ENCODE measurements around the gene SEPTIN1. TPM values are rescaled to one million over a fixed set of nuclear protein-coding genes. Genes with fewer than 3 reads are reported as not detected.

Gene SEPTIN1
- total RNA-seq, 4 donors from 2014 or later: 0.39 to 1.2 (median 0.91) TPM; not detected in 1

DNA sequence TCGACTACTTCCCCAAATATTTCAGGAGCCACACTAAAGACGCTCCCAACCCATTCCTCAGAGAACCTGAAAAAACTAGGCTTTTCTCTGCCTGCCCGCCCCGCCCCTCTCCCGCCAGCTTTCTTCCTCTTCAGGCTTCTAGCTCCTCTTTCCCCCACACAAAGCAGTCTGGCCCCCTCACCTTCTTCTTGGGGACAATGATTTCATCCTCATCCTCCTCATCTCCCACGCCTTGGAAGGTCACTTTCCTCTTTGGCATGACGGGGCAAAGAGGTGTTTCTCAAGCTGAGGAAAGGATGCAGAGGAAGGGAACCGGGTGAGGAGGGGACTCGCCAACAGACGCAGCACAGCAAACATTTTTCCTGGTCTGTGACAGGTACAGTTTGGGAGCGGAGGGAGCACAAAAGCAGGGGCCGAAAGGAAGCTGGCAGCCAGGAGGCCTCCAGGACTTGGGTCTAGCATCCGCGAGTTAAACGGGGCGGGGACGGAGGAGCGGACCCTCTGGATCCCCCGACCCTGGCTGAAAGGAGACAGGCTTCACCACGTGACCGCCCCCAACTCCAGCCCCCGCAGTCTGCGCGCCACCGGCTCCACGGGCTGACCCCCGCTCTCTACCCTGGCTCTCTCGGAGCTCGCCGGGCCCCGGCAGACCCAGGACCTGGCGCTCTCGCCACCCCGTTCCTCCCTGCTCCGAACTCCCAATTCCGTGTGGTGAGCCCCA, 27.8 kb downstream of the SEPTIN1 start:
- H3K4me3 ChIP-seq (ENCODE audit: low read depth, poor library complexity, severe bottlenecking): peak overlapping the region; percentile 71
- DNase-seq (ENCODE audit: low spot score in 2 of 2): no peak
- intact Hi-C loops (cut with DNase I; ENCODE audit: low total_unique reads): no loop called here
- no peak for TF ChIP-seq POLR2A (IDR thresholded peaks at IDR 0.05)
- TF ChIP-seq, protein P1, sequence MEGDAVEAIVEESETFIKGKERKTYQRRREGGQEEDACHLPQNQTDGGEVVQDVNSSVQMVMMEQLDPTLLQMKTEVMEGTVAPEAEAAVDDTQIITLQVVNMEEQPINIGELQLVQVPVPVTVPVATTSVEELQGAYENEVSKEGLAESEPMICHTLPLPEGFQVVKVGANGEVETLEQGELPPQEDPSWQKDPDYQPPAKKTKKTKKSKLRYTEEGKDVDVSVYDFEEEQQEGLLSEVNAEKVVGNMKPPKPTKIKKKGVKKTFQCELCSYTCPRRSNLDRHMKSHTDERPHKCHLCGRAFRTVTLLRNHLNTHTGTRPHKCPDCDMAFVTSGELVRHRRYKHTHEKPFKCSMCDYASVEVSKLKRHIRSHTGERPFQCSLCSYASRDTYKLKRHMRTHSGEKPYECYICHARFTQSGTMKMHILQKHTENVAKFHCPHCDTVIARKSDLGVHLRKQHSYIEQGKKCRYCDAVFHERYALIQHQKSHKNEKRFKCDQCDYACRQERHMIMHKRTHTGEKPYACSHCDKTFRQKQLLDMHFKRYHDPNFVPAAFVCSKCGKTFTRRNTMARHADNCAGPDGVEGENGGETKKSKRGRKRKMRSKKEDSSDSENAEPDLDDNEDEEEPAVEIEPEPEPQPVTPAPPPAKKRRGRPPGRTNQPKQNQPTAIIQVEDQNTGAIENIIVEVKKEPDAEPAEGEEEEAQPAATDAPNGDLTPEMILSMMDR (IDR thresholded peaks at IDR 0.05): no peak
- WGBS, 2 donors: 1 to 2% methylated on average over 29 of the region's 36 CpGs

DNA sequence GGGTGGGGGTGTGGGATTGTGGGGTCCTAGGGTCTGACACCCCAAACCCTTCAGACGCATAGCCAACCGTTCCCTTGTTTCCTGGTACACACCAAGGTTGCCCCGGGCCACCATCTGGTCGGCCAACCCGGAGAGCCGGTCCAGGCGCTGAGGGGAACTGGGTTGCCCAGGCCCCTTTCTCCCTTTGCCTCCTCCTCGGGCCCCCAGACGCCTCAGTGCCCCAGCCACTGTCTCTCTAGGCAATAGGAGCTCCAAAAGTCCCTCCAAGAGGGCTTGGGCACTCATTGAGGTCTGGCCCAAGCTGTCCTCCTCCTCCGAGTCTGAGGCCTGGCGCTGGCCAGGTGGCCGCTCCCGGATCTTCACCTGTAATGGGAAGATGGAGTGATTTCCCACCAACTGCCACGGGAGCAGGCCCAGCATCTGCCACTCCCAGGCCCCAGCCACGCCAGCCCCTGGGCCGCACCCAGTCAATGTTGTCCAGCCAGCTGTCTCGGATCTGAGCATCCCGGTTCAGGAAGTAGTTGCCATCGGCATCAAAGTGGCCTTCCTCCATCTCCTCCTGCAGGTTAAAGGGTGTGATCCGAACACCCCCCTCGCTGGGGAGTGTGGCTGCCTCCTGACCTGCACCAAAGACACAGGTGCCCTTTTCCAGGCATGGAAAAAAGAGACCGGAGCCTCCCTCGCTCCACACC, 28.8 kb downstream of the SEPTIN1 start:
- DNase-seq (ENCODE audit: low spot score in 2 of 2): no peak
- 86 to 89% methylated on average over 17 to 23 of the region's 23 CpGs for WGBS, 2 donors
- intact Hi-C loops (cut with DNase I; ENCODE audit: low total_unique reads): no loop called here
- no peak for TF ChIP-seq POLR2A (IDR thresholded peaks at IDR 0.05)
- TF ChIP-seq, protein P1 (IDR thresholded peaks at IDR 0.05): no peak
- H3K4me3 ChIP-seq (ENCODE audit: low read depth, poor library complexity, severe bottlenecking): no peak overlapping the region

DNA sequence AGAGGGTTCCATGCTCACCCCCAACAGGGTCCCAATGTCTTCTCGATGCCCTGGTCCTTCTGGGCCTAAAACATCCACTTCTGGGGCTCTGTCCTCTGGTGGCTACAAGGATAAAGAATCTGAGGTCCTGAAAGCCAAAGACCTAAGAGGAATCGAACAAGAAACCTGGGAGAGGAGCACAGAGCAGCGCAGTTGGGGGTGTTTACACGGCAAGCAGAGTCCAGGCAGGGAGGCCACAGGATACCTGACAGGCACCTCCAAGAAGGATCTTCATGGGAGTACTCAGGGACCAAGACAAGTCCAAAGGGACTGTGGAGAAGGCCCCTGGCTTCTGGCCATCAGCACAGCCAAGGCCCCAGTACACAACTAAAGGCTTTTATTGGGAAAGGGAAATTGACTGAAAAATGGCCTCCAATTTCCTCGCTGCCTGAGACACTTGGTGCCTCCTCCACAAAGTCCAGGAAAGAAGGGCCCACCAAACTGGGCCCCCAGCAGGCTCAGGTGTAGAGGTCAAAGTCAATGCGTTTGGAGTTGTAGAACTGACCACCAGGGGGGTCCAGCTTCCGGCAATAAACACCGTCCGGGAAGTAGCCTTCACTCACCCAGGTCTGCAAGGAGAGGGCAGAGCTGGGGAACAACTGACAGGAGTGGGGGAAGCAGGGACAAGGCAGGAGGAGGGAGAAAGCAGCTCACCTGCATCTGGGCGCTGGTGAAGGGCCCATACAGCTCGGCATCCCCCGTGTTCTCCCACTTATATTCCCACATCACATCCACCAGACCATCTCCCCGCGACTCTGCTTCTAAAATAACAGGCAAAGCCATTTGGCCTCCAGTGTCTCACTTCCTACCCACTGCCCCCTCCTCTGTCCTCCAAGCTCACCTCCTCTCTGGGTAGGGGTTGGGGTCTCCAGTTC, 29.6 kb downstream of the SEPTIN1 start:
- whole genome bisulfite sequencing, 2 donors: 85 to 87% methylated on average over 14 of the region's 14 CpGs
- DNase-seq (ENCODE audit: low spot score in 2 of 2): no peak
- intact Hi-C loops (cut with DNase I; ENCODE audit: low total_unique reads): no loop called here
- H3K4me3 ChIP-seq (ENCODE audit: low read depth, poor library complexity, severe bottlenecking): no peak overlapping the region
- TF ChIP-seq POLR2A (IDR thresholded peaks at IDR 0.05): no peak
- TF ChIP-seq, protein P1 (IDR thresholded peaks at IDR 0.05): no peak

DNA sequence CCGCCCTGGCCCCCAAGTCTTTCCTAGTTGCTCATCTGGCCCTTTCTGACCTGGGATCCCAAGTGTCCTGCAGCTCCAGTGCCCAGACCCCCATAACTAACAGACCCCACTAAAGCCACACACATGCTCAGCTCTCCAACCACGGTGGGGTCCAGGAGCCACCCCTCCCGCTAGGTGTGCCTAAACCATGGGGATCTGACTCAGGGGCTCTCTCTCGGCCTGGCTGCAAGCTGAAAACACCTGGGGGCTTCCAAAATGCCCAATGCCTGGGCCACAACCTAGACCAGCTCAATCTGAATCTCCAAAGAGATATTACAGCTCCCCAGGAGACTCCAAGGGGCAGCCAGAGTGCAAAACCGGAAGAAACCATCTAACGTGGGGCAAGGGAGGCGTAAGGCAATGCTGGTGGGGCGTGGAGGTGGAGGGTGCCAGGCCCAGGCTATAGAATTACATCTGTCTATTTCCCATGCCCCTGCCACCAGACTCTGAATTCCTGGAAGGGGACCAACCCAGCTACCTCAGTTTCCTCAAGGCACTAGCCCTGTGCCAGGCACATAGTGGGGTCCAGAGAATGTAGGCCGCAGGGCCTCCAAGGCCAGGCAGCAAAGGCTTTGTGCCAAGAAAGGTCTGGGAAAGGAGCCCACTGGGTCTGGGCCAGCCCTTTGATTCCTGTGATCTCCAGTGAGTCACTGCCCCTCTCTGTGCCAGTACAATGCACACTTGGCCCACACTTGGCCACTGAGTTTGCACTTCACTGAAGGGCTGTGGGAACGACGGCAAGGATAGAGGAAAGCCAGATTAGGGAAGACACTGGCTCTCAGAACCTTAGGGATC, 30.6 kb downstream of the SEPTIN1 start:
- DNase-seq (ENCODE audit: low spot score in 2 of 2): no peak
- TF ChIP-seq, protein P1 (IDR thresholded peaks at IDR 0.05): no peak
- no peak for TF ChIP-seq POLR2A (IDR thresholded peaks at IDR 0.05)
- 61% methylated on average over 11 of the region's 11 CpGs for WGBS, 2 donors
- intact Hi-C loops (cut with DNase I; ENCODE audit: low total_unique reads): no loop called here
- H3K4me3 ChIP-seq (ENCODE audit: low read depth, poor library complexity, severe bottlenecking): no peak overlapping the region

DNA sequence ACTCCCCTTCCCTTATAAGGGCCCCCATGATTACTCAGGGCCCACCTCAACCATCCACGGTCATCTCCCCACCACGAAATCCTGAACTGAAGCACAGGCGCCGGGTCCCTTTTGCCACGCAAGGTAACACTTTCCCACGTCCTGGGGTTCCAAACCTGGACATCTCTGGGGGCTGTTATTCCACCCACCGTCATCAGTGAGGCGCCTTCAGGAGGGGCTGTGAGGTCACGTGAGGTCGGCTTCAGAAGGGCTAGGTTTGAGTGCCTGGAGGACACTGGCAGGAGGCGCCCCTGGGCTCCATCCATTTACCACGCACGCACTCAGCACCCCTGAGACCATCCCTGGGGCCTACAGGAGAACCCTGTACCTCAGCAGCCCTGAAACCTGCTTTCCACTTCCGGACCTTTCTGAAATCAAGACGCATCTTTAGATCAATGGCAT, 31.3 kb downstream of the SEPTIN1 start:
- no peak for DNase-seq (ENCODE audit: low spot score in 2 of 2)
- 91 to 92% methylated on average over 15 of the region's 15 CpGs for WGBS, 2 donors
- TF ChIP-seq, protein P1 (IDR thresholded peaks at IDR 0.05): no peak
- TF ChIP-seq POLR2A (IDR thresholded peaks at IDR 0.05): no peak
- intact Hi-C loops (cut with DNase I; ENCODE audit: low total_unique reads): no loop called here
- H3K4me3 ChIP-seq (ENCODE audit: low read depth, poor library complexity, severe bottlenecking): no peak overlapping the region

Data from lower leg skin (tissue), 4 donors.